Epidermal melanocyte (primary cell): Measurements from ENCODE around the gene MMP25.
"Not testable (repeated sequence)": the region's sequence is repeated elsewhere in the genome, so short reads cannot be mapped to it uniquely, and the experiment has no call there.

Experiments
- DNase-seq: peaks from one replicate; pipeline ENCODE4 v3.0.0; 2011; ENCODE audit warnings: low spot score; ENCODE audit not compliant: insufficient read length

Gene MMP25

GRCh38 chr16:3029491-3030221 is 16.7 kb upstream of the MMP25 start:
- DNase-seq = no peak

GRCh38 chr16:3030222-3031212 is 15.8 kb upstream of the MMP25 start:
- no peak for DNase-seq

GRCh38 chr16:3032624-3033023 is 13.7 kb upstream of the MMP25 start:
- peak; percentile 66 for DNase-seq

GRCh38 chr16:3035289-3035971 is 10.9 kb upstream of the MMP25 start:
- DNase-seq = no peak

- no peak for DNase-seq
Observed at GRCh38 chr16:3035972-3036725, 10.2 kb upstream of the MMP25 start.

- DNase-seq = no peak
Observed at GRCh38 chr16:3036726-3037315, 9.5 kb upstream of the MMP25 start, which contains the start of gene BICDL2. Gene BICDL2, minus strand, starts transcription at chr16:3036944. Its CDS starts 1,448 bp downstream, at chr16:3035496.

GRCh38 chr16:3038256-3038655 is 8.1 kb upstream of the MMP25 start:
- DNase-seq = no peak

GRCh38 chr16:3038896-3039295 is 7.5 kb upstream of the MMP25 start:
- no peak for DNase-seq

- DNase-seq = no peak
Observed at GRCh38 chr16:3042376-3042775, 4.0 kb upstream of the MMP25 start.

- no peak for DNase-seq
Observed at GRCh38 chr16:3044708-3045107, 1.7 kb upstream of the MMP25 start.

- no peak for DNase-seq
Observed at GRCh38 chr16:3046641-3047386, 453 bp downstream of the MMP25 start.

GRCh38 chr16:3047387-3047720 is 993 bp downstream of the MMP25 start:
- DNase-seq = no peak

GRCh38 chr16:3049921-3050481 is 3.6 kb downstream of the MMP25 start:
- DNase-seq = no peak

GRCh38 chr16:3050487-3050886 is 4.1 kb downstream of the MMP25 start:
- DNase-seq = no peak

- no peak for DNase-seq
Observed at GRCh38 chr16:3051009-3051408, 4.6 kb downstream of the MMP25 start.

GRCh38 chr16:3051494-3051893 is 5.1 kb downstream of the MMP25 start:
- DNase-seq = no peak

- DNase-seq = not testable (repeated sequence)
Observed at GRCh38 chr16:3052571-3053329, 6.4 kb downstream of the MMP25 start.

GRCh38 chr16:3053330-3053710 is 7.0 kb downstream of the MMP25 start:
- not testable (repeated sequence) for DNase-seq
